Skeletal muscle satellite cell (primary cell): ENCODE measurements around the gene PFDN1.

Experiments used
- H3K27me3 ChIP-seq: 2 replicates; pipeline ENCODE4 v1.7.0; 2013; ENCODE audit warnings: low read length; ENCODE audit not compliant: control insufficient read depth, insufficient read depth
- H3K36me3 ChIP-seq: 2 replicates; pipeline ENCODE4 v1.7.0; 2013; ENCODE audit warnings: mild to moderate bottlenecking, control low read depth, low read length; ENCODE audit not compliant: insufficient read depth
- H3K4me1 ChIP-seq: 2 replicates; pipeline ENCODE4 v1.7.0; 2013; ENCODE audit warnings: low read length; ENCODE audit not compliant: control insufficient read depth, insufficient read depth
- H3K4me2 ChIP-seq: 2 replicates; pipeline ENCODE4 v1.7.0; 2013; ENCODE audit warnings: mild to moderate bottlenecking, low read length
- H3K4me3 ChIP-seq: 2 replicates; pipeline ENCODE4 v1.7.0; 2013; ENCODE audit warnings: low read length
- H3K9ac ChIP-seq: 2 replicates; pipeline ENCODE4 v1.7.0; 2013; ENCODE audit warnings: mild to moderate bottlenecking, low read depth, low read length, moderate library complexity
- H3K9me3 ChIP-seq: replicated peaks from 2 replicates; pipeline ENCODE4 v1.7.0; 2013; ENCODE audit warnings: mild to moderate bottlenecking, control low read depth, low read length

The PFDN1 gene

DNA sequence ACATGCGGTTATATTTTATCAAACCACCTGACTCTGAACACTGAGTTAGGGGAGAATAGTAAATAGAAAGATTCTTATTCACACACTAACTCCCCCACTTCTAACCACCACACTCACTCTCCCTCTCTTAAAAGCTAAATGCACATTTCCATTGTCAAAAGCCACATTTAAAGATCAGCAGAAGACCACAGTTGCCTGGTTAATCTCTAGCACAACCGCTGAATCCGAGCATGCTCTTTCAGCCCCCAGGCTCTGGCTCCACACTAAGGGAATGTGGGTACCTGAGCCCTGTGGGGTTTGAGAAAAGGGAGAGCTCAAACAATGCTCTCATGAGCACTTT is 35.7 kb downstream of the PFDN1 start:
- Histone ChIP-seq H3K4me1 (peaks cover 7% of the 10 kb centered on the region), H3K9ac (no peak overlapping the region), H3K36me3 (peaks cover 6% of the 10 kb centered on the region), H3K4me3 (no peak overlapping the region), H3K9me3 (no peaks in the 10 kb centered on the region), H3K27me3 (no peaks in the 10 kb centered on the region), H3K4me2 (no peak overlapping the region)

DNA sequence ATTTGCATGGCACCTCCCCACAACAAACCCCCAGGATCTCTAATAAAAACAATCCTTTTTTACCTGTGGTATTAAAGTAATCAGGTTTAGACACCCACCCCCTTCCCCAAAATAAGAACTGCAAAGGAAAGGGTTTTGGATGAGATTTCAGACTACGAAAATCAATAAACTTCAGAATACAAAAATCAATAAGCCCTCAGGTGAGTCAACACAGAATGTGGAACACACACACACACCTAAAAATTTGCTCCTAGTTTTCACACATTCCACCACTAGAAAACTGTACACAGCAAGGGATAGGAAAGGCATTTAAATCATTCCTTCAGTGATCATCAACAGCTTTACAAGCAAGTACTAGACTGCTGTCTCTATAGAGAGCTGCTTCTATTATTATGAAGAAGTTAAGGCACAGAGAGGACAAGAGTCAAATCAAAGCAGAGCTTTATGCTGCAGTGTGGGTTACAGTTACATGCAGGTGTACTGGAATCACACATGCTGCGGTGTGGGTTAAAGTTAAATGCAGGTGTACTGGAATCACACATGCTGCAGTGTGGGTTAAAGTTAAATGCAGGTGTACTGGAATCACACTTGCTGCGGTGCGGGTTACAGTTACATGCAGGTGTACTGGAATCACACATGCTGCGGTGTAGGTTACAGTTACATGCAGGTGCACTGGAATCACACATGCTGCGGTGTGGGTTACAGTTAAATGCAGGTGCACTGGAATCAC is 36.3 kb downstream of the PFDN1 start:
- Histone ChIP-seq H3K4me3 (no peak overlapping the region), H3K36me3 (peaks cover 6% of the 10 kb centered on the region), H3K4me2 (no peak overlapping the region), H3K9ac (no peak overlapping the region), H3K27me3 (no peaks in the 10 kb centered on the region), H3K9me3 (no peaks in the 10 kb centered on the region), H3K4me1 (peaks cover 12% of the 10 kb centered on the region)

DNA sequence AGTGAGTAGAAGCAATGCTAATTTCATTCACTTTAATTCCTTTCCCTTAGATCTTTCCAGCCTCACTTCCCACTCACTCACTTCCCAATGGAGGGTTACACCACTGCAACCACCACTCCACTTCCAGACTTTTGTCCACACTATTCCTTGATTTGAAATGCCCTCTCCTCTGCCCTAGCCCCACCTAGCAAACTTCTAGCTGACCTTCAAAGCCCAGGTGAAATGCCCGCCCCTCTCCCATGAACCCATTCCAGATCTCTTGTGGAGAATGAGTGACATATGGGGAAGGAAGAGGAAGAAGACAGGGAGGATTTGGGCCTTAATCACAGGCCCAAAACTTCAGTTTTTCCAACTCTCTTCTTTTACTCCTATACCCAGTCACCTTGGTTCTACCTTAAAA is 37.1 kb downstream of the PFDN1 start:
- Histone ChIP-seq H3K9me3 (no peaks in the 10 kb centered on the region), H3K36me3 (peaks cover 6% of the 10 kb centered on the region), H3K27me3 (no peaks in the 10 kb centered on the region), H3K9ac (no peak overlapping the region), H3K4me1 (peaks cover 20% of the 10 kb centered on the region), H3K4me3 (no peak overlapping the region), H3K4me2 (no peak overlapping the region)

DNA sequence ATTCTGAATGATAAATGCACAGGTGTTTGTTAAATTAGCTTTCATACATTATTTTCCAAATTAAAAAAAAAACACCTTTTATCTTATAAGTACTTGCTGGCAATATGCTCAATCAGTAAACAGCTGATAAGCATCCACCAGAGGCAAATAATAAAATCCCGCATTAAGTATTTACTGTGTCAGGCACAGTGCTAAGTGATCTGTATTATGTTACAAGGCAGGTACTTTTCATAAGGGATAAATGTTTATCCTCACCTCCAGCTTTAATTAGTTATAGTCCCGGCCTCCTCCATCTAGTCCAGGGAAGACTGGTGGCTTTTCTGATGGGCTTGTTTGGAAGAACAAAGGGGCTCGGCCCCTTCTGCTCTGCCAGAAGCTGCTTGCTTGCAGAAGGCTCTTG is 40.1 kb downstream of the PFDN1 start:
- H3K36me3 ChIP-seq, result peaks cover 6% of the 10 kb centered on the region
- no peak overlapping the region for H3K4me3 ChIP-seq
- no peak overlapping the region for H3K9ac ChIP-seq
- H3K4me2 ChIP-seq, result no peak overlapping the region
- peaks cover 27% of the 10 kb centered on the region for H3K4me1 ChIP-seq
- H3K27me3 ChIP-seq, result no peaks in the 10 kb centered on the region
- H3K9me3 ChIP-seq, result no peaks in the 10 kb centered on the region

DNA sequence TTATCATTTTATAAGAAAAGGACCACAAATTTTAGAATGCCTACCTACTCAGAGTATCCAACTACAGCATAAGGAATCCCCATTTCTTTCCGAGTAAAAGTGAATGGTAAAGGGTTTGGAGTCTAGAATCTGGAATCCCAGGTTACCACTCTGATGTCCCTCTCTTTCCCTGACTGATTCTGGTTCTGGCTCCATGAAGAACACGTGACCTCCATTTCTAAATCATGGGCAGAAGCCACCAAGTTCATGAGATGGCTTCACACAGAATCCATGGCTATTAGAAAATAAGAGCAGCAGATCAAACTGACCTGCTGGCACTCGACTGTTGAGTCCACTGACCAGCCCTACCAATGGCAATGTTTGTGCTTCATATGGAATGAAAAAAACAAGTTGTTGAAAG is 40.7 kb downstream of the PFDN1 start:
- no peaks in the 10 kb centered on the region for H3K27me3 ChIP-seq
- peak overlapping the region; percentile 63 for H3K9ac ChIP-seq
- no peak overlapping the region for H3K4me2 ChIP-seq
- no peak overlapping the region for H3K4me3 ChIP-seq
- peaks cover 33% of the 10 kb centered on the region for H3K4me1 ChIP-seq
- no peaks in the 10 kb centered on the region for H3K9me3 ChIP-seq
- H3K36me3 ChIP-seq, result peaks cover 6% of the 10 kb centered on the region

DNA sequence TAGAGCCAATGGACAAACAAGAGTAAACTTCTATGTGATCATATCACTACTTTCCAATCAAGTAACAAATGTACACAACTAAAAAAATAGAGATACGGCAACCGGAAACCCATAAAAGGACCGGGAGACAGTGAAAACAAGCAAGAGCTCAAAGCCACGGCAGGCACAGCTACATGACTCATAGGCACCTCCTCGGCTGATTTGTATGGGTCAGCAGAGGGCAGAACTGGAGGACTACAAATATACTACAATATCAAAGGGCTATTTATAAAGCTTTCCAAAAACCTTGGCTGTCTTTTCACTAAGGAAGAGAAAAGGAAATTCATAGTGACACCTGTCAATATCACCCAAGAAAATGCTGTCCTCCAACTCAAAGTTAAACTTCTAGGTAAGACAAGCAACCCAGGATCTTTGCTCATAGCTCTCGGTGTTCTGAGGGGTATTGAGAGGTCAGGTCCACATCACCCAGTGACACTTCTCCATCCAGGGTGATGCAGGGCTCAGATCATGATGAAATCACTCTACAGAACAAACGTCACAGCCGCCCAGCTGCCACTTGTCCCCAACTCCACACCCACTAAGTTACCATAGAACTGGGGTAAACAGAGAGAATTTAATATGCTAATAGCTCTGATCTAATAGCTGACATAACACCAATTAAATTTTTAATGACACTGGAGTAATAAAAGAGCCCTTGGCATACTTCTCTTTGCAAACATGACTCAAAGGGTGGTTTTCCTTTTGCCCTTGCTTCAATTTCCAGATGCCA is 41.3 kb downstream of the PFDN1 start:
- H3K36me3 ChIP-seq, result peaks cover 6% of the 10 kb centered on the region
- peak overlapping the region; percentile 66 for H3K9ac ChIP-seq
- peak overlapping the region; percentile 41 for H3K4me3 ChIP-seq
- H3K9me3 ChIP-seq, result no peaks in the 10 kb centered on the region
- peaks cover 34% of the 10 kb centered on the region for H3K4me1 ChIP-seq
- H3K27me3 ChIP-seq, result no peaks in the 10 kb centered on the region
- peak overlapping the region; percentile 75 for H3K4me2 ChIP-seq

DNA sequence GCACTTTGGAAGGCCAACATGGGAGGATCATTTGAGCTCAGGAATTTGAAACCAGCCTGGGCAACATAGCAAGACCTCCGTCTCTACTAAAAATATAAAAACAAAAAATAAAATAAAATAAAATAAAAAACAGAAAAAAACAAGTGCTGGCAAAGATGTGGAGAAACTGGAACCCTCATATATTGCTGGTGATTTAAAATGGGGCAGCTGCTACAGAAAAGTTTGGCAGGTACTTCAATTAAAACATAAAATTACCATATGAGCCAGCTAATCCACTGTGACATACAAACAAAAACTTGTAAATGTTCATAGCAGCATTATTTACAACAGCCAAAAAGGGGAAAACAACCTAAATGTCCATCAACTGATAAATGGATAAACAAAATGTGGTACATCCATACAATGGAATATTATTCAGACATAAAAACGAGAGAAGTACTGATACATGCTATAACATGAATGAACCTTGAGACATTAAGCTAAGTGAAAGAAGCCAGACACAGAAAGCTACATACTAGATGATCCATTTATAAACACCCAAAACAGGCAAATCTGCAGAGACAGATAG is 42.7 kb downstream of the PFDN1 start:
- Histone ChIP-seq H3K36me3 (peaks cover 6% of the 10 kb centered on the region), H3K4me3 (no peak overlapping the region), H3K4me2 (no peak overlapping the region), H3K9me3 (no peaks in the 10 kb centered on the region), H3K27me3 (no peaks in the 10 kb centered on the region), H3K4me1 (peaks cover 34% of the 10 kb centered on the region), H3K9ac (no peak overlapping the region)

DNA sequence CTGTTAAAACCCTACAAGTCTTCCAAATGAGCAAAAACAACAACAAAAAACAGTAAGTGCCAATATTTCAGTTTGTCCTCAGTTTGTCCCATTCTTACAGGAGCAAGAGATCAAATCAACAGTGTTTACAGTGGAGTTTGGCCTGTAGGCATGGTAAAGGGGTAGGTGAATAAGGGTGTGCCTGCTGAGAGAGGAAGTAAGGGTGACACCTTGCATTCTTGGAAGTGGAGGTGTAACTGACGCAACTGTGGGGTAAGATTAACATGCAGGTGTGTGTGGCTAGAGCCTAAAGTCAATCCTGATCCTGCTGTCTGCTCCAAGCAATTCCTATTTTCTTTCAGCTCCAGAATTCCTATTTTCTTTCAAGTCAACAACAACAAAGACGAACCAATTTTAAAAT is 43.4 kb downstream of the PFDN1 start:
- peaks cover 34% of the 10 kb centered on the region for H3K4me1 ChIP-seq
- no peak overlapping the region for H3K9ac ChIP-seq
- peaks cover 6% of the 10 kb centered on the region for H3K36me3 ChIP-seq

DNA sequence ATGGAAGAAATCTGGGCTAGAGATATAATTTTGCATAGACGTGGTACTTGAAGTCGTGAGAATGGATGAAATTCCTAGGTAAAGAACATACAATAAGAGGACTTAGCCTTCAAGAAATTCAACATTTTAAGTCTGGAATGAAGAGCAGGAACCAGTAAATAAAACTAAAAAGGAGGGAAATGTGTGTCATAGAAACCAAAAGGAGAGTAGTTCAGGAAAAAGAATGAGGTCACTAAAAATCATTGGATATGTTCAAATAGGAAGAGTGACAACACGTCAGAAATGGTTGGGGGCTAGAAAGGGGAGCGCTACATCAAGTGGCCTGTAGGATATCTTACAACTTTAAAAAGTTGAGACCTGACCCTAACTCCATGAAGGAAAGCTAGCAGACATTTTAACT is 44.0 kb downstream of the PFDN1 start:
- Histone ChIP-seq H3K27me3 (no peaks in the 10 kb centered on the region), H3K9ac (no peak overlapping the region), H3K4me1 (peaks cover 39% of the 10 kb centered on the region), H3K4me2 (no peak overlapping the region), H3K36me3 (peaks cover 6% of the 10 kb centered on the region), H3K9me3 (no peaks in the 10 kb centered on the region), H3K4me3 (no peak overlapping the region)

More for the DNA sequence above, 43.4 kb downstream of the PFDN1 start:
- no peaks in the 10 kb centered on the region for H3K27me3 ChIP-seq
- no peak overlapping the region for H3K4me2 ChIP-seq
- no peak overlapping the region for H3K4me3 ChIP-seq
- no peaks in the 10 kb centered on the region for H3K9me3 ChIP-seq

DNA sequence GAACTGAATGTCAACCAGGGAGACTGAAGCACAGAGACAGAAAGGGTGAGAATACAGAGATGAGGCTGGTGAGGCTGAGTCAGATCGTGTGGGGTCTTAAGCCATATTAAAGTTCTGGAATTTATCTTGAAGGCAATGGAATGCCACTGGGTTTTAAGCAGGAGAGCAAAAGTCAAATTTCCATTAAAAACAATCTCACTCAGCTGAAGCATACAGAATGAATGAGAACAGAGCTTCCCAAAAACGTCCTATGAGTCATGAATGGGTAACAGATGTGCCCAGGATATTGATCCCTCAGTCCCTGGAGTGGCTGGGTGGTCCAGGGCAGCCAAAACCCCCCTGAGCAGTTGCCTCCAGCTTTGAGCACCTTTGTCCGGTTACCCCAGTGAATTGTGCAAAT is 44.9 kb downstream of the PFDN1 start:
- Histone ChIP-seq H3K27me3 (no peaks in the 10 kb centered on the region), H3K4me2 (no peak overlapping the region), H3K36me3 (peaks cover 6% of the 10 kb centered on the region), H3K9ac (no peak overlapping the region), H3K4me1 (peaks cover 46% of the 10 kb centered on the region), H3K4me3 (no peak overlapping the region), H3K9me3 (no peaks in the 10 kb centered on the region)

DNA sequence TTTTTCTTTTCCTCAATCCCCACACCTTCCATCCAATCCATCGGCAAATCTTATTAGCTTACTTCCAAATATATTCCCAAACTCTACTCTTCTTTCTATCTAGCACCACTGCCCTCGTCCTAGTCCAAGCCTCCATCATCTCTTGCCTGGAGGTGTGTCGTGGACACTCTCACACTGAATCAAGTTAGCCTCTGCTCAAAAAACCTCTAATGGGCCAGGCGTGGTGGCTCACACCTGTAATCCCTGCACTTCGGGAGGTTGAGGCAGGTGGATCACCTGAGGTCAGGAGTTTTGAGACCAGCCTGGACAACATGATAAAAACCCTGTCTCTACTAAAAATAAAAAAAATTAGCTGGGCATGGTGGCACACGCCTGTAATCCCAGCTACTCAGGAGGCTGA is 46.2 kb downstream of the PFDN1 start:
- H3K27me3 ChIP-seq, result no peaks in the 10 kb centered on the region
- H3K9ac ChIP-seq, result no peak overlapping the region
- H3K36me3 ChIP-seq, result no peaks in the 10 kb centered on the region
- H3K4me2 ChIP-seq, result no peak overlapping the region
- H3K4me3 ChIP-seq, result no peak overlapping the region
- peaks cover 47% of the 10 kb centered on the region for H3K4me1 ChIP-seq
- H3K9me3 ChIP-seq, result no peaks in the 10 kb centered on the region
